WTC11 (cell line): ENCODE data around the gene BDKRB2. TPM values are rescaled to one million over a fixed set of nuclear protein-coding genes. Genes with fewer than 3 reads are reported as not detected.

ENCODE experiments used
- ATAC-seq: fragments of 200-7000 bp; cut with Tn5 transposase; 2 replicates; pipeline ENCODE4 v1.10.0; 2021; ENCODE audit warnings: mild to moderate bottlenecking, moderate library complexity
- CTCF ChIA-PET: fragments of 300-600 bp; sonication (Branson Sonifier 250); formaldehyde crosslinking; loops from one replicate; lab custom pipeline; 2021; ENCODE audit warnings: antibody characterized with exemption; lab: Charles Lee
- POLR2A ChIA-PET: fragments of 350-600 bp; sonication (Branson Sonifier 250); formaldehyde crosslinking; loops from one replicate; lab custom pipeline; 2021; ENCODE audit warnings: antibody characterized with exemption; lab: Charles Lee
- DNase-seq: peaks from one replicate; pipeline ENCODE4 v3.0.0; 2021; ENCODE audit warnings: low spot score
- H3K27ac Mint-ChIP-seq: 2 replicates; pipeline ENCODE4 v1.8.0; 2021; ENCODE audit warnings: mixed read lengths
- H3K27me3 Mint-ChIP-seq: 2 replicates; pipeline ENCODE4 v1.8.0; 2021; ENCODE audit warnings: low read depth, mild to moderate bottlenecking, moderate library complexity, mixed read lengths
- H3K36me3 Mint-ChIP-seq: 2 replicates; pipeline ENCODE4 v1.8.0; 2021; ENCODE audit warnings: mixed read lengths
- H3K4me1 Mint-ChIP-seq: 2 replicates; pipeline ENCODE4 v1.8.0; 2022; ENCODE audit warnings: mixed read lengths
- H3K4me3 Mint-ChIP-seq: 2 replicates; pipeline ENCODE4 v1.8.0; 2021; ENCODE audit warnings: mild to moderate bottlenecking, moderate library complexity, mixed read lengths
- H3K9me3 Mint-ChIP-seq: 2 replicates; pipeline ENCODE4 v1.8.0; 2021; ENCODE audit warnings: mixed read lengths
- AR ChIP-seq: fragments of 250-450 bp; sonication (Bioruptor Pico); IDR thresholded peaks from 2 replicates; pipeline ENCODE4 v1.9.0; 2021; ENCODE audit warnings: mild to moderate bottlenecking
- ATF6 ChIP-seq: sonication (generic); formaldehyde crosslinking; IDR thresholded peaks from 2 replicates; pipeline ENCODE4 v1.8.1; 2023; ENCODE audit warnings: mild to moderate bottlenecking, missing genetic modification reagents
- CBFB ChIP-seq: sonication (generic); formaldehyde crosslinking; IDR thresholded peaks from 2 replicates; pipeline ENCODE4 v1.8.1; 2022; ENCODE audit warnings: mild to moderate bottlenecking, low read depth, missing genetic modification reagents
- CREM ChIP-seq: sonication (generic); formaldehyde crosslinking; IDR thresholded peaks from 2 replicates; pipeline ENCODE4 v1.8.1; 2022; ENCODE audit warnings: mild to moderate bottlenecking, missing genetic modification reagents, moderate library complexity
- E2F1 ChIP-seq: sonication (generic); formaldehyde crosslinking; IDR thresholded peaks from 2 replicates; pipeline ENCODE4 v1.8.0; 2022; ENCODE audit warnings: mild to moderate bottlenecking, missing genetic modification reagents
- EMX1 ChIP-seq: fragments of 250-450 bp; sonication (Bioruptor Pico); IDR thresholded peaks from 2 replicates; pipeline ENCODE4 v1.8.0; 2021; ENCODE audit warnings: mild to moderate bottlenecking
- ERG ChIP-seq: fragments of 250-450 bp; sonication (Bioruptor Pico); IDR thresholded peaks from 2 replicates; pipeline ENCODE4 v1.8.0; 2021; ENCODE audit warnings: mild to moderate bottlenecking
- ESRRA ChIP-seq: sonication (generic); formaldehyde crosslinking; IDR thresholded peaks from 2 replicates; pipeline ENCODE4 v1.8.1; 2022; ENCODE audit warnings: mild to moderate bottlenecking, missing genetic modification reagents, borderline replicate concordance
- NR1H2 ChIP-seq: sonication (generic); formaldehyde crosslinking; IDR thresholded peaks from 2 replicates; pipeline ENCODE4 v1.9.0; 2021; ENCODE audit warnings: mild to moderate bottlenecking, moderate library complexity, missing genetic modification reagents
- OVOL2 ChIP-seq: fragments of 250-450 bp; sonication (Bioruptor Pico); IDR thresholded peaks from 2 replicates; pipeline ENCODE4 v1.9.0; 2021; ENCODE audit warnings: mild to moderate bottlenecking, borderline replicate concordance
- RELA ChIP-seq: sonication (generic); formaldehyde crosslinking; IDR thresholded peaks from 2 replicates; pipeline ENCODE4 v1.8.1; 2022; ENCODE audit warnings: missing genetic modification reagents, mild to moderate bottlenecking, borderline replicate concordance
- TEAD1 ChIP-seq: sonication (generic); formaldehyde crosslinking; IDR thresholded peaks from 2 replicates; pipeline ENCODE4 v1.8.0; 2022; ENCODE audit warnings: mild to moderate bottlenecking, missing genetic modification reagents
- ZNF281 ChIP-seq: sonication (generic); formaldehyde crosslinking; IDR thresholded peaks from 2 replicates; pipeline ENCODE4 v1.8.0; 2023; ENCODE audit warnings: mild to moderate bottlenecking, missing genetic modification reagents
- ZSCAN18 ChIP-seq: fragments of 250-450 bp; sonication (Bioruptor Pico); IDR thresholded peaks from 2 replicates; pipeline ENCODE4 v2.1.2; 2022; ENCODE audit warnings: mild to moderate bottlenecking, moderate library complexity
- total RNA-seq: library from RNA; stranded (reverse); gene quantifications from 3 replicates; pipeline ENCODE4 v1.2.3, GENCODE V29; 2021

Gene BDKRB2
- total RNA-seq, 1 experiment from 2014 or later = 0.17 TPM

GRCh38 chr14:96249029-96249428 is 44.4 kb downstream of the BDKRB2 start (continued):
- TF ChIP-seq ATF6 (CRISPR knock-in tag) (no peak), ZNF281 (CRISPR knock-in tag) (no peak), TEAD1 (CRISPR knock-in tag) (no peak), NR1H2 (CRISPR knock-in tag) (no peak)
- TF ChIP-seq, all 79 proteins: peak for 0

- Mint-ChIP-seq H3K27ac (no peak overlapping the region), H3K9me3 (peaks cover 4% of the 10 kb centered on the region), H3K4me1 (peaks cover 21% of the 10 kb centered on the region), H3K27me3 (no peaks in the 10 kb centered on the region; the same call in 1 of the 2 replicates), H3K36me3 (no peaks in the 10 kb centered on the region), H3K4me3 (no peak overlapping the region)
- ATAC-seq (peak; percentile 36; the same call in 1 of the 2 replicates), DNase-seq (no peak)
- ChIA-PET POLR2A (interaction anchor here (0.6 kb wide), 1 partner anchor 212 kb away, joined by 3 read pairs; no protein-coding TSS in a partner anchor), CTCF (interaction anchor here (0.6 to 1.2 kb wide), 2 partner anchors 150 to 1019 kb away, joined by 3 to 4 read pairs; no protein-coding TSS in a partner anchor)
- TF ChIP-seq CREM = no peak
- no peak for TF ChIP-seq OVOL2 (CRISPR knock-in tag)
- TF ChIP-seq ERG (CRISPR knock-in tag) = no peak
- TF ChIP-seq ATF6 (CRISPR knock-in tag) = no peak
- no peak for TF ChIP-seq RELA (CRISPR knock-in tag)
- TF ChIP-seq CBFB = no peak
- TF ChIP-seq ESRRA (CRISPR knock-in tag) = no peak
- no peak for TF ChIP-seq ZSCAN18 (CRISPR knock-in tag)
- TF ChIP-seq EMX1 (CRISPR knock-in tag) = no peak
- TF ChIP-seq E2F1 = no peak
- TF ChIP-seq AR = no peak
Measured at GRCh38 chr14:96250485-96250884, 45.8 kb downstream of the BDKRB2 start.
